Activated CD4-positive, alpha-beta T cell treated with anti-CD3 and anti-CD28 coated beads for 48 hours (primary cell): Measurements from ENCODE around the gene MMP28.

Experiments
- DNase-seq: peaks from one replicate; pipeline ENCODE4 v3.0.0-alpha.2; 2020

Gene MMP28

DNA sequence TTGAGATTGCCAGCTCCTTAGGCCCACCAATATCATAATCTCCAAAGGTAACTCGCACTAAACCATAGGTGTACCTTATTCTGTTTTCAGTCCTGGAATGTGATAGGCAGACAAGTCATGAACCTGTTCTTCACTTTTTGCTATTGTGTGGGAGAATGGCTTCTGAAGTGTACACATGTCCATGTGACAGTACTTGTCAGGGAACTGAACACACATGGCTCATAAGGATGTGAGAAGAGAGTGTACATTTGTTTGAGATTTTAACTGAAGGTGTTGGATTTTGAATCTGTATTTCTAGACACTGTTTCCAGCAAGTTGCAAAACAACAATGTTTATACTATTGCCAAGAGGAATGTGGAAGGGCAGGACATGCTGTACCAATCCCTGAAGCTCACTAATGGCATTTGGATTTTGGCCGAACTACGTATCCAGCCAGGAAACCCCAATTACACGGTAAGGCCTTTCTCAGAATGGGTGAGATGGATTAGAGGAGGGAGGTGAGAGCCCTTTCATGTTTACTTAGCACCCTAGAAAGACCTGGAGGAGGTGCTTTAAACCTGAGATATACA is 78.5 kb downstream of the MMP28 start:
- DNase-seq, result no peak

GRCh38 chr17:35716173-35716572 is 79.3 kb downstream of the MMP28 start:
- DNase-seq, result no peak
